ENCODE results near the gene TRERF1. TPM values are rescaled to one million over a fixed set of nuclear protein-coding genes. Genes with fewer than 3 reads are reported as not detected.

Gene TRERF1
- total RNA-seq, 1 experiment from 2014 or later: 22.3 TPM

GRCh38 chr6:42322676-42323075, 129.1 kb downstream of the TRERF1 start:
- no peaks in the 10 kb centered on the region for H3K27me3 Mint-ChIP-seq (ENCODE audit: low read depth)
- no peaks in the 10 kb centered on the region for H3K36me3 Mint-ChIP-seq
- no peak overlapping the region for H3K4me3 Mint-ChIP-seq
- POLR2A ChIA-PET: no interaction called here
- H3K9me3 Mint-ChIP-seq: no peaks in the 10 kb centered on the region
- ATAC-seq (peak; percentile 93), DNase-seq (ENCODE audit: low spot score) (peak; percentile 70)
- CTCF ChIA-PET: interaction anchor here (0.6 to 1.8 kb wide), 13 partner anchors 10 to 225 kb away, joined by 3 to 12 read pairs (median 3); no protein-coding TSS in a partner anchor
- TF ChIP-seq FOXP4 (CRISPR knock-in tag; IDR thresholded peaks at IDR 0.05) (no peak), JAZF1 (CRISPR knock-in tag; IDR thresholded peaks at IDR 0.05) (no peak), ZNF396 (CRISPR knock-in tag; IDR thresholded peaks at IDR 0.05; ENCODE audit: borderline replicate concordance) (no peak), CREB1 (CRISPR knock-in tag; IDR thresholded peaks at IDR 0.05) (no peak), CBFB (CRISPR knock-in tag; IDR thresholded peaks at IDR 0.05; ENCODE audit: low read depth) (no peak), CTCF (IDR thresholded peaks at IDR 0.05) (peak; percentile 44)
- peaks cover 15% of the 10 kb centered on the region for H3K4me1 Mint-ChIP-seq
- no peak overlapping the region for H3K27ac Mint-ChIP-seq

- ChIA-PET POLR2A (no interaction called here), CTCF (interaction anchor here (0.6 to 1.8 kb wide), 14 partner anchors 9 to 469 kb away, joined by 3 to 12 read pairs (median 4); no protein-coding TSS in a partner anchor)
- ATAC-seq: no peak
- H3K27me3 Mint-ChIP-seq (ENCODE audit: low read depth): no peaks in the 10 kb centered on the region
- no peak for DNase-seq (ENCODE audit: low spot score)
- no peak overlapping the region for H3K27ac Mint-ChIP-seq
- no peak overlapping the region for H3K4me3 Mint-ChIP-seq
- TF ChIP-seq ZBTB43 (CRISPR knock-in tag; IDR thresholded peaks at IDR 0.05) (no peak), E2F4 (CRISPR knock-in tag; IDR thresholded peaks at IDR 0.05; ENCODE audit: borderline replicate concordance, low read depth) (no peak), GRHL2 (CRISPR knock-in tag; IDR thresholded peaks at IDR 0.05; ENCODE audit: insufficient replicate concordance, severe bottlenecking) (no peak), IRF2 (CRISPR knock-in tag; IDR thresholded peaks at IDR 0.05; ENCODE audit: borderline replicate concordance, low read depth) (no peak), ETV6 (CRISPR knock-in tag; IDR thresholded peaks at IDR 0.05) (no peak), ZSCAN18 (CRISPR knock-in tag; IDR thresholded peaks at IDR 0.05) (no peak), ZMAT4 (CRISPR knock-in tag; IDR thresholded peaks at IDR 0.05) (no peak), JUN (CRISPR knock-in tag; IDR thresholded peaks at IDR 0.05) (no peak), ZNF232 (CRISPR knock-in tag; IDR thresholded peaks at IDR 0.05) (no peak), NFYB (CRISPR knock-in tag; conservative IDR thresholded peaks at IDR 0.05; ENCODE audit: low read depth) (no peak)
- TF ChIP-seq, protein P1, sequence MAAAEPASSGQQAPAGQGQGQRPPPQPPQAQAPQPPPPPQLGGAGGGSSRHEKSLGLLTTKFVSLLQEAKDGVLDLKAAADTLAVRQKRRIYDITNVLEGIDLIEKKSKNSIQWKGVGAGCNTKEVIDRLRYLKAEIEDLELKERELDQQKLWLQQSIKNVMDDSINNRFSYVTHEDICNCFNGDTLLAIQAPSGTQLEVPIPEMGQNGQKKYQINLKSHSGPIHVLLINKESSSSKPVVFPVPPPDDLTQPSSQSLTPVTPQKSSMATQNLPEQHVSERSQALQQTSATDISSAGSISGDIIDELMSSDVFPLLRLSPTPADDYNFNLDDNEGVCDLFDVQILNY (CRISPR knock-in tag; IDR thresholded peaks at IDR 0.05): no peak
- TF ChIP-seq, protein P2, sequence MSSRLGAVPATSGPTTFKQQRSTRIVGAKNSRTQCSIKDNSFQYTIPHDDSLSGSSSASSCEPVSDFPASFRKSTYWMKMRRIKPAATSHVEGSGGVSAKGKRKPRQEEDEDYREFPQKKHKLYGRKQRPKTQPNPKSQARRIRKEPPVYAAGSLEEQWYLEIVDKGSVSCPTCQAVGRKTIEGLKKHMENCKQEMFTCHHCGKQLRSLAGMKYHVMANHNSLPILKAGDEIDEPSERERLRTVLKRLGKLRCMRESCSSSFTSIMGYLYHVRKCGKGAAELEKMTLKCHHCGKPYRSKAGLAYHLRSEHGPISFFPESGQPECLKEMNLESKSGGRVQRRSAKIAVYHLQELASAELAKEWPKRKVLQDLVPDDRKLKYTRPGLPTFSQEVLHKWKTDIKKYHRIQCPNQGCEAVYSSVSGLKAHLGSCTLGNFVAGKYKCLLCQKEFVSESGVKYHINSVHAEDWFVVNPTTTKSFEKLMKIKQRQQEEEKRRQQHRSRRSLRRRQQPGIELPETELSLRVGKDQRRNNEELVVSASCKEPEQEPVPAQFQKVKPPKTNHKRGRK (CRISPR knock-in tag; IDR thresholded peaks at IDR 0.05; ENCODE audit: borderline replicate concordance): no peak
- TF ChIP-seq, protein P3, sequence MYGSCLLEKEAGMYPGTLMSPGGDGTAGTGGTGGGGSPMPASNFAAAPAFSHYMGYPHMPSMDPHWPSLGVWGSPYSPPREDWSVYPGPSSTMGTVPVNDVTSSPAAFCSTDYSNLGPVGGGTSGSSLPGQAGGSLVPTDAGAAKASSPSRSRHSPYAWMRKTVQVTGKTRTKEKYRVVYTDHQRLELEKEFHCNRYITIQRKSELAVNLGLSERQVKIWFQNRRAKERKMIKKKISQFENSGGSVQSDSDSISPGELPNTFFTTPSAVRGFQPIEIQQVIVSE (CRISPR knock-in tag; IDR thresholded peaks at IDR 0.05; ENCODE audit: borderline replicate concordance): no peak
- no peaks in the 10 kb centered on the region for H3K9me3 Mint-ChIP-seq
- H3K36me3 Mint-ChIP-seq: no peaks in the 10 kb centered on the region
- H3K4me1 Mint-ChIP-seq: peaks cover 18% of the 10 kb centered on the region
Observed at GRCh38 chr6:42321976-42322375, 129.8 kb downstream of the TRERF1 start.

All from WTC11 (cell line).